A549 (cell line): ENCODE results near the gene PRKG1.

ENCODE experiments used
- CTCF ChIP-seq: fragments of >200 bp; sonication (Bioruptor Twin); formaldehyde crosslinking; IDR thresholded peaks from 3 replicates; pipeline ENCODE4 v1.5.1; 2016
- KDM5A ChIP-seq: fragments of 200-600 bp; sonication (generic); IDR thresholded peaks from 2 replicates; pipeline ENCODE4 v1.6.1; 2016; ENCODE audit warnings: antibody characterized with exemption, mild to moderate bottlenecking
- USF2 ChIP-seq: fragments of 450-650 bp; IDR thresholded peaks from 2 replicates; pipeline ENCODE4 v1.6.1; 2014; ENCODE audit warnings: antibody characterized with exemption
- TF ChIP-seq, protein P1 (sequence below): IDR thresholded peaks from 2 replicates; pipeline ENCODE4 v1.6.1; 2012

GRCh38 chr10:51502124-51502523 lies 427.8 kb downstream of the PRKG1 start:
- TF ChIP-seq CTCF, result no peak
- TF ChIP-seq, protein P1, sequence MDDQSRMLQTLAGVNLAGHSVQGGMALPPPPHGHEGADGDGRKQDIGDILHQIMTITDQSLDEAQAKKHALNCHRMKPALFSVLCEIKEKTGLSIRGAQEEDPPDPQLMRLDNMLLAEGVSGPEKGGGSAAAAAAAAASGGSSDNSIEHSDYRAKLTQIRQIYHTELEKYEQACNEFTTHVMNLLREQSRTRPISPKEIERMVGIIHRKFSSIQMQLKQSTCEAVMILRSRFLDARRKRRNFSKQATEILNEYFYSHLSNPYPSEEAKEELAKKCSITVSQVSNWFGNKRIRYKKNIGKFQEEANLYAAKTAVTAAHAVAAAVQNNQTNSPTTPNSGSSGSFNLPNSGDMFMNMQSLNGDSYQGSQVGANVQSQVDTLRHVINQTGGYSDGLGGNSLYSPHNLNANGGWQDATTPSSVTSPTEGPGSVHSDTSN, result no peak
- TF ChIP-seq KDM5A, result no peak
- TF ChIP-seq USF2, result no peak
